GM18507 (cell line): ENCODE data around the gene ATXN1.

Experiments used
- DNase-seq: peaks from one replicate; pipeline ENCODE4 v3.0.0; 2011; ENCODE audit warnings: low read depth; ENCODE audit not compliant: insufficient read length; ENCODE audit errors: extremely low spot score
- FAIRE-seq: peaks from 2 replicates; lab custom pipeline; 2011; peaks lifted over from hg19 to GRCh38; lab: Jason Lieb, UNC

The ATXN1 gene

GRCh38 chr6:16450821-16451220 is 310.4 kb downstream of the ATXN1 start:
- FAIRE-seq: no peak

GRCh38 chr6:16450285-16450684 is 311.0 kb downstream of the ATXN1 start:
- no peak for DNase-seq
- no peak for FAIRE-seq

More at GRCh38 chr6:16450821-16451220, 310.4 kb downstream of the ATXN1 start:
- no peak for DNase-seq

GRCh38 chr6:16446273-16446672 is 315.0 kb downstream of the ATXN1 start:
- no peak for DNase-seq
- FAIRE-seq: peak; percentile 51

GRCh38 chr6:16442031-16442430 is 319.2 kb downstream of the ATXN1 start:
- FAIRE-seq: no peak
- no peak for DNase-seq

GRCh38 chr6:16441262-16441661 is 320.0 kb downstream of the ATXN1 start:
- no peak for DNase-seq
- FAIRE-seq: no peak

- DNase-seq (no peak), FAIRE-seq (no peak)
These were observed 320.5 kb downstream of the ATXN1 start for GRCh38 chr6:16440636-16441212.

GRCh38 chr6:16438718-16439591 is 322.3 kb downstream of the ATXN1 start:
- FAIRE-seq: peak; percentile 56
- DNase-seq: no peak

- no peak for DNase-seq
- FAIRE-seq: no peak
These were observed 323.3 kb downstream of the ATXN1 start for GRCh38 chr6:16437984-16438383.

GRCh38 chr6:16437095-16437494 is 324.2 kb downstream of the ATXN1 start:
- DNase-seq (no peak), FAIRE-seq (no peak)

GRCh38 chr6:16436550-16436949 is 324.7 kb downstream of the ATXN1 start:
- DNase-seq (no peak), FAIRE-seq (peak; percentile 60)

GRCh38 chr6:16434885-16435284 is 326.4 kb downstream of the ATXN1 start:
- no peak for DNase-seq
- FAIRE-seq: no peak

GRCh38 chr6:16433338-16433890 is 327.8 kb downstream of the ATXN1 start:
- no peak for DNase-seq
- no peak for FAIRE-seq

GRCh38 chr6:16432075-16433032 is 328.9 kb downstream of the ATXN1 start:
- no peak for DNase-seq
- FAIRE-seq: peak; percentile 67

- FAIRE-seq (no peak), DNase-seq (no peak)
These were observed 330.2 kb downstream of the ATXN1 start for GRCh38 chr6:16431106-16431505.

GRCh38 chr6:16430391-16431089 is 330.7 kb downstream of the ATXN1 start:
- no peak for FAIRE-seq
- no peak for DNase-seq

GRCh38 chr6:16429669-16430068 is 331.6 kb downstream of the ATXN1 start:
- FAIRE-seq: no peak

GRCh38 chr6:16427124-16427523 is 334.1 kb downstream of the ATXN1 start:
- DNase-seq (no peak), FAIRE-seq (no peak)

More at GRCh38 chr6:16429669-16430068, 331.6 kb downstream of the ATXN1 start:
- DNase-seq: no peak

GRCh38 chr6:16425881-16426615 is 335.2 kb downstream of the ATXN1 start:
- no peak for DNase-seq
- no peak for FAIRE-seq
